Stomach smooth muscle (tissue), 2 donors: ENCODE data around the gene TMEM94.

Experiments
- H3K27ac ChIP-seq: one replicate; pipeline ENCODE4 v1.7.0; 2013; ENCODE audit warnings: mild to moderate bottlenecking, low read length, inconsistent platforms
- H3K27me3 ChIP-seq, 2 donors: one replicate each; pipeline ENCODE4 v1.7.0; 2013; ENCODE audit warnings: low read length in 2 of 2; ENCODE audit not compliant: insufficient read depth in 2 of 2, control insufficient read depth in 1 of 2
- H3K36me3 ChIP-seq, 2 donors: one replicate each; pipeline ENCODE4 v1.7.0; 2013; ENCODE audit warnings: low read length in 2 of 2; ENCODE audit not compliant: control insufficient read depth in 2 of 2, insufficient read depth in 2 of 2
- H3K4me1 ChIP-seq: one replicate; pipeline ENCODE4 v1.7.0; 2013; ENCODE audit warnings: low read length; ENCODE audit not compliant: control insufficient read depth, insufficient read depth
- H3K4me3 ChIP-seq, 2 donors: one replicate each; pipeline ENCODE4 v1.7.0; 2013; ENCODE audit warnings: low read length in 2 of 2
- H3K9ac ChIP-seq, 2 donors: one replicate each; pipeline ENCODE4 v1.7.0; 2013; ENCODE audit warnings: low read length in 2 of 2, mild to moderate bottlenecking in 1 of 2
- H3K9me3 ChIP-seq, 2 donors: one replicate each; pipeline ENCODE4 v1.7.0; 2013; ENCODE audit warnings: low read length in 2 of 2; ENCODE audit not compliant: control insufficient read depth in 2 of 2
- donor health status: healthy.
- donor health status: Pancreatic carcinoma.

The TMEM94 gene

GRCh38 chr17:75463603-75464002 lies 7.2 kb downstream of the TMEM94 start:
- H3K27ac ChIP-seq, result no peak overlapping the region
- H3K27me3 ChIP-seq, result no peaks in the 10 kb centered on the region
- no peak overlapping the region for H3K9ac ChIP-seq
- H3K4me1 ChIP-seq, result peaks cover 12% of the 10 kb centered on the region
- H3K9me3 ChIP-seq, result no peaks in the 10 kb centered on the region
- no peak overlapping the region for H3K4me3 ChIP-seq
- peaks cover 0 to 2% of the 10 kb centered on the region in 2 donors for H3K36me3 ChIP-seq

- Histone ChIP-seq H3K36me3 (peaks cover 0 to 2% of the 10 kb centered on the region in 2 donors), H3K27me3 (no peaks in the 10 kb centered on the region), H3K4me1 (no peaks in the 10 kb centered on the region), H3K9ac (no peak overlapping the region), H3K27ac (no peak overlapping the region), H3K9me3 (no peaks in the 10 kb centered on the region), H3K4me3 (no peak overlapping the region)
These were observed 8.6 kb downstream of the TMEM94 start for GRCh38 chr17:75465039-75465438.

- H3K27me3 ChIP-seq, result no peaks in the 10 kb centered on the region
- H3K9me3 ChIP-seq, result no peaks in the 10 kb centered on the region
- H3K27ac ChIP-seq, result no peak overlapping the region
- no peak overlapping the region for H3K9ac ChIP-seq
- H3K4me1 ChIP-seq, result peaks cover 2% of the 10 kb centered on the region
- H3K4me3 ChIP-seq, result no peak overlapping the region
- H3K36me3 ChIP-seq, result peaks cover 16 to 17% of the 10 kb centered on the region in 2 donors
These were observed 11.9 kb downstream of the TMEM94 start for GRCh38 chr17:75468291-75468754.

GRCh38 chr17:75468779-75469373 lies 12.4 kb downstream of the TMEM94 start:
- no peaks in the 10 kb centered on the region for H3K27me3 ChIP-seq
- no peak overlapping the region for H3K9ac ChIP-seq
- H3K27ac ChIP-seq, result no peak overlapping the region
- H3K4me3 ChIP-seq, result no peak overlapping the region
- peaks cover 2% of the 10 kb centered on the region for H3K4me1 ChIP-seq
- H3K9me3 ChIP-seq, result no peaks in the 10 kb centered on the region
- H3K36me3 ChIP-seq, result peaks cover 16 to 19% of the 10 kb centered on the region in 2 donors

- H3K9ac ChIP-seq, result no peak overlapping the region
- peaks cover 16 to 19% of the 10 kb centered on the region in 2 donors for H3K36me3 ChIP-seq
- H3K9me3 ChIP-seq, result no peaks in the 10 kb centered on the region
- H3K4me1 ChIP-seq, result peaks cover 20% of the 10 kb centered on the region
- no peak overlapping the region for H3K27ac ChIP-seq
- H3K4me3 ChIP-seq, result no peak overlapping the region
- H3K27me3 ChIP-seq, result no peaks in the 10 kb centered on the region
These were observed 14.8 kb downstream of the TMEM94 start for GRCh38 chr17:75471207-75471606.

- Histone ChIP-seq H3K36me3 (peaks cover 16 to 19% of the 10 kb centered on the region in 2 donors), H3K9ac (no peak overlapping the region), H3K9me3 (no peaks in the 10 kb centered on the region), H3K27ac (no peak overlapping the region), H3K27me3 (no peaks in the 10 kb centered on the region), H3K4me3 (no peak overlapping the region), H3K4me1 (peaks cover 29% of the 10 kb centered on the region)
These were observed 15.7 kb downstream of the TMEM94 start for GRCh38 chr17:75472119-75472518.

GRCh38 chr17:75473246-75473645 lies 16.8 kb downstream of the TMEM94 start:
- Histone ChIP-seq H3K36me3 (peaks cover 15 to 19% of the 10 kb centered on the region in 2 donors), H3K27ac (no peak overlapping the region), H3K27me3 (no peaks in the 10 kb centered on the region), H3K9me3 (no peaks in the 10 kb centered on the region), H3K4me1 (peaks cover 33% of the 10 kb centered on the region), H3K4me3 (no peak overlapping the region), H3K9ac (no peak overlapping the region)

- H3K27ac ChIP-seq, result peak overlapping the region; percentile 74
- peak overlapping the region in 1 of 2 donors; percentile 36 for H3K9ac ChIP-seq
- no peaks in the 10 kb centered on the region for H3K9me3 ChIP-seq
- peaks cover 14 to 19% of the 10 kb centered on the region in 2 donors for H3K36me3 ChIP-seq
- no peaks in the 10 kb centered on the region for H3K27me3 ChIP-seq
- H3K4me3 ChIP-seq, result no peak overlapping the region
- H3K4me1 ChIP-seq, result peaks cover 33% of the 10 kb centered on the region
These were observed 18.3 kb downstream of the TMEM94 start for GRCh38 chr17:75474736-75475135.

- H3K27ac ChIP-seq, result peak overlapping the region; percentile 74
- H3K4me1 ChIP-seq, result peaks cover 33% of the 10 kb centered on the region
- peaks cover 14 to 19% of the 10 kb centered on the region in 2 donors for H3K36me3 ChIP-seq
- H3K4me3 ChIP-seq, result peak overlapping the region; percentile 22 to 35
- H3K9me3 ChIP-seq, result no peaks in the 10 kb centered on the region
- H3K27me3 ChIP-seq, result no peaks in the 10 kb centered on the region
- H3K9ac ChIP-seq, result peak overlapping the region in 1 of 2 donors; percentile 60
These were observed 18.9 kb downstream of the TMEM94 start for GRCh38 chr17:75475144-75475835.

GRCh38 chr17:75475851-75476250 lies 19.4 kb downstream of the TMEM94 start:
- peak overlapping the region; percentile 41 to 60 for H3K9ac ChIP-seq
- H3K27ac ChIP-seq, result peak overlapping the region; percentile 74
- H3K36me3 ChIP-seq, result peaks cover 14 to 19% of the 10 kb centered on the region in 2 donors
- no peaks in the 10 kb centered on the region for H3K27me3 ChIP-seq
- H3K4me3 ChIP-seq, result peak overlapping the region; percentile 35 to 57
- H3K9me3 ChIP-seq, result no peaks in the 10 kb centered on the region
- H3K4me1 ChIP-seq, result peaks cover 35% of the 10 kb centered on the region

- Histone ChIP-seq H3K4me1 (peaks cover 38% of the 10 kb centered on the region), H3K36me3 (peaks cover 14 to 19% of the 10 kb centered on the region in 2 donors), H3K9ac (peak overlapping the region; percentile 41 to 60), H3K4me3 (peak overlapping the region; percentile 35 to 57), H3K9me3 (no peaks in the 10 kb centered on the region), H3K27me3 (no peaks in the 10 kb centered on the region), H3K27ac (peak overlapping the region; percentile 74)
These were observed 19.8 kb downstream of the TMEM94 start for GRCh38 chr17:75476271-75476671.
